ENCODE measurements around the gene VKORC1.

Gene VKORC1

GRCh38 chr16:31134091-31134571 lies 39.5 kb upstream of the VKORC1 start:
- TF ChIP-seq CEBPB (IDR thresholded peaks at IDR 0.05) (no peak), EP300 (IDR thresholded peaks at IDR 0.05; ENCODE audit: borderline replicate concordance) (no peak), EGR1 (IDR thresholded peaks at IDR 0.05) (no peak), FOXM1 (IDR thresholded peaks at IDR 0.05; ENCODE audit: borderline replicate concordance, low read depth) (no peak)

GRCh38 chr16:31133046-31133501 lies 38.5 kb upstream of the VKORC1 start:
- TF ChIP-seq YY1 (IDR thresholded peaks at IDR 0.05; ENCODE audit: low read depth) (no peak), TCF12 (IDR thresholded peaks at IDR 0.05; ENCODE audit: low read depth) (no peak), ZBTB7A (IDR thresholded peaks at IDR 0.05; ENCODE audit: low read depth) (no peak), EGR1 (IDR thresholded peaks at IDR 0.05) (no peak), TAF1 (IDR thresholded peaks at IDR 0.05; ENCODE audit: low read depth) (no peak), TEAD4 (IDR thresholded peaks at IDR 0.05) (no peak), FOXM1 (IDR thresholded peaks at IDR 0.05; ENCODE audit: borderline replicate concordance, low read depth) (no peak), USF1 (IDR thresholded peaks at IDR 0.05) (no peak)

- TF ChIP-seq YY1 (IDR thresholded peaks at IDR 0.05; ENCODE audit: low read depth) (no peak), NFIC (IDR thresholded peaks at IDR 0.05) (no peak), CEBPB (IDR thresholded peaks at IDR 0.05) (no peak), CREB1 (IDR thresholded peaks at IDR 0.05; ENCODE audit: low read depth) (no peak), ZBTB7A (IDR thresholded peaks at IDR 0.05; ENCODE audit: low read depth) (no peak), EP300 (IDR thresholded peaks at IDR 0.05; ENCODE audit: borderline replicate concordance) (no peak), USF1 (IDR thresholded peaks at IDR 0.05) (no peak), MAX (IDR thresholded peaks at IDR 0.05) (no peak), TEAD4 (IDR thresholded peaks at IDR 0.05) (no peak), REST (IDR thresholded peaks at IDR 0.05; ENCODE audit: low read depth) (no peak), RAD21 (IDR thresholded peaks at IDR 0.05; ENCODE audit: low read depth) (no peak), EGR1 (IDR thresholded peaks at IDR 0.05) (no peak), TCF12 (IDR thresholded peaks at IDR 0.05; ENCODE audit: low read depth) (no peak), FOXM1 (IDR thresholded peaks at IDR 0.05; ENCODE audit: borderline replicate concordance, low read depth) (no peak), TAF1 (IDR thresholded peaks at IDR 0.05; ENCODE audit: low read depth) (no peak)
Observed at GRCh38 chr16:31132303-31132979, 37.8 kb upstream of the VKORC1 start.

GRCh38 chr16:31131841-31132271 lies 37.3 kb upstream of the VKORC1 start:
- TF ChIP-seq YY1 (IDR thresholded peaks at IDR 0.05; ENCODE audit: low read depth) (no peak), TAF1 (IDR thresholded peaks at IDR 0.05; ENCODE audit: low read depth) (no peak), NFIC (IDR thresholded peaks at IDR 0.05) (no peak), CEBPB (IDR thresholded peaks at IDR 0.05) (no peak), EGR1 (IDR thresholded peaks at IDR 0.05) (no peak), CREB1 (IDR thresholded peaks at IDR 0.05; ENCODE audit: low read depth) (no peak), FOXM1 (IDR thresholded peaks at IDR 0.05; ENCODE audit: borderline replicate concordance, low read depth) (no peak), ZBTB7A (IDR thresholded peaks at IDR 0.05; ENCODE audit: low read depth) (no peak), TCF12 (IDR thresholded peaks at IDR 0.05; ENCODE audit: low read depth) (no peak), RAD21 (IDR thresholded peaks at IDR 0.05; ENCODE audit: low read depth) (no peak)

- 0 out of 2 replicates have a peak, but pooled peaks have one; percentile 35 for TF ChIP-seq TAF1 (IDR thresholded peaks at IDR 0.05; ENCODE audit: low read depth)
- TF ChIP-seq EGR1 (IDR thresholded peaks at IDR 0.05) = no peak
- no peak for TF ChIP-seq MAX (IDR thresholded peaks at IDR 0.05)
- no peak for TF ChIP-seq NFIC (IDR thresholded peaks at IDR 0.05)
- no peak for TF ChIP-seq TCF12 (IDR thresholded peaks at IDR 0.05; ENCODE audit: low read depth)
Observed at GRCh38 chr16:31131416-31131815, 36.8 kb upstream of the VKORC1 start.

GRCh38 chr16:31130899-31131298 lies 36.3 kb upstream of the VKORC1 start:
- peak; percentile 95 for TF ChIP-seq NFIC (IDR thresholded peaks at IDR 0.05)
- TF ChIP-seq TEAD4 (IDR thresholded peaks at IDR 0.05) = peak; percentile 83
- TF ChIP-seq ZBTB7A (IDR thresholded peaks at IDR 0.05; ENCODE audit: low read depth) = 0 out of 2 replicates have a peak, but pooled peaks have one; percentile 47
- no peak for TF ChIP-seq EGR1 (IDR thresholded peaks at IDR 0.05)
- peak; percentile 93 for TF ChIP-seq TCF12 (IDR thresholded peaks at IDR 0.05; ENCODE audit: low read depth)
- no peak for TF ChIP-seq CREB1 (IDR thresholded peaks at IDR 0.05; ENCODE audit: low read depth)
- TF ChIP-seq MAX (IDR thresholded peaks at IDR 0.05) = peak; percentile 54; the same call in 1 of the 2 replicates
- no peak for TF ChIP-seq REST (IDR thresholded peaks at IDR 0.05; ENCODE audit: low read depth)
- no peak; the same call in 1 of the 2 replicates for TF ChIP-seq RAD21 (IDR thresholded peaks at IDR 0.05; ENCODE audit: low read depth)
- TF ChIP-seq CEBPB (IDR thresholded peaks at IDR 0.05) = no peak
- peak; percentile 74 for TF ChIP-seq EP300 (IDR thresholded peaks at IDR 0.05; ENCODE audit: borderline replicate concordance)
- TF ChIP-seq USF1 (IDR thresholded peaks at IDR 0.05) = peak; percentile 94
- no peak for TF ChIP-seq FOXM1 (IDR thresholded peaks at IDR 0.05; ENCODE audit: borderline replicate concordance, low read depth)
- no peak for TF ChIP-seq TAF1 (IDR thresholded peaks at IDR 0.05; ENCODE audit: low read depth)
- no peak for TF ChIP-seq YY1 (IDR thresholded peaks at IDR 0.05; ENCODE audit: low read depth)
